PC-9 (cell line): ENCODE measurements around the gene UBASH3A. TPM values are rescaled to one million over a fixed set of nuclear protein-coding genes. Genes with fewer than 3 reads are reported as not detected.

Source experiments
- BruUV-seq: library from RNA; stranded (reverse); fragments of 400-500 nt; replicated peaks from 2 replicates; lab custom pipeline; 2021; lab: Mats Ljungman, UMichigan
- CTCF ChIA-PET: fragments of 300-600 bp; sonication (Branson Sonifier 250); formaldehyde crosslinking; loops from one replicate; lab custom pipeline; 2022; ENCODE audit warnings: antibody characterized with exemption; lab: Charles Lee
- POLR2A ChIA-PET: fragments of 300-600 bp; sonication (Branson Sonifier 250); formaldehyde crosslinking; loops from one replicate; lab custom pipeline; 2022; ENCODE audit warnings: antibody characterized with exemption; ENCODE audit not compliant: unreplicated experiment; lab: Charles Lee
- DNase-seq, 2 experiments: peaks; one replicate each; pipeline versions ENCODE4 v3.0.0 to v3.0.0-alpha.2; 2015 to 2022; ENCODE audit warnings: mixed read lengths in 1 of 2
- H2AFZ ChIP-seq: fragments of 200-600 bp; sonication (generic); 2 replicates; pipeline ENCODE4 v1.8.1; 2017; ENCODE audit warnings: antibody characterized with exemption
- H3F3A ChIP-seq: fragments of 200-600 bp; sonication (generic); 2 replicates; pipeline ENCODE4 v1.8.1; 2017; ENCODE audit warnings: antibody characterized with exemption, mild to moderate bottlenecking, low read depth; ENCODE audit not compliant: insufficient read depth
- H3K27ac ChIP-seq: fragments of 200-600 bp; sonication (generic); 2 replicates; pipeline ENCODE4 v1.6.1; 2016; ENCODE audit warnings: mixed run types
- H3K27me3 ChIP-seq: fragments of 200-600 bp; sonication (generic); 2 replicates; pipeline ENCODE4 v1.6.1; 2016; ENCODE audit warnings: low read depth, mixed run types; ENCODE audit not compliant: insufficient read depth
- H3K36me3 ChIP-seq: fragments of 200-600 bp; sonication (generic); 2 replicates; pipeline ENCODE4 v1.6.1; 2016; ENCODE audit warnings: low read depth, mixed run types
- H3K4me1 ChIP-seq: fragments of 200-600 bp; sonication (generic); replicated peaks from 2 replicates; pipeline ENCODE4 v1.6.1; 2016; ENCODE audit warnings: mixed run types; ENCODE audit not compliant: insufficient read depth
- H3K4me2 ChIP-seq: fragments of 200-600 bp; sonication (generic); 2 replicates; pipeline ENCODE4 v1.6.1; 2017; ENCODE audit warnings: mixed run types
- H3K4me3 ChIP-seq: fragments of 200-600 bp; sonication (generic); 2 replicates; pipeline ENCODE4 v1.6.1; 2016; ENCODE audit warnings: mixed run types
- H3K79me2 ChIP-seq: fragments of 200-600 bp; sonication (generic); 2 replicates; pipeline ENCODE4 v1.6.1; 2017; ENCODE audit warnings: low read depth, mixed run types
- H3K9me2 ChIP-seq: fragments of 200-600 bp; sonication (generic); 2 replicates; pipeline ENCODE4 v1.8.1; 2017; ENCODE audit warnings: mild to moderate bottlenecking; ENCODE audit not compliant: insufficient read depth
- H3K9me3 ChIP-seq: fragments of 200-600 bp; sonication (generic); 2 replicates; pipeline ENCODE4 v1.8.1; 2016; ENCODE audit warnings: low read depth; ENCODE audit not compliant: insufficient read depth
- H4K20me1 ChIP-seq: fragments of 200-600 bp; sonication (generic); 2 replicates; pipeline ENCODE4 v1.8.1; 2017; ENCODE audit not compliant: insufficient read depth
- CTCF ChIP-seq: fragments of 200-600 bp; sonication (generic); conservative IDR thresholded peaks from 2 replicates; pipeline ENCODE4 v1.6.1; 2017; ENCODE audit warnings: mixed run types, antibody characterized with exemption, mild to moderate bottlenecking, moderate library complexity
- EZH2 ChIP-seq: fragments of 200-600 bp; sonication (generic); IDR thresholded peaks from 2 replicates; pipeline ENCODE4 v1.8.0; 2017; ENCODE audit warnings: antibody characterized with exemption, low read depth
- intact Hi-C: fragments of 100-400 bp; cut with micrococcal nuclease; formaldehyde crosslinking; loops from one replicate; pipeline ENCODE4 v1.10.0; 2022; ENCODE audit not compliant: unreplicated experiment
- total RNA-seq: library from RNA; stranded (reverse); gene quantifications from 2 replicates; pipeline ENCODE4 v1.2.3, GENCODE V29; 2021

UBASH3A gene
- total RNA-seq, 1 experiment from 2014 or later, result not detected

GRCh38 chr21:42401820-42402251 lies 1.9 kb upstream of the UBASH3A start:
- POLR2A ChIA-PET, result no interaction called here
- TF ChIP-seq CTCF (no peak), EZH2 (no peak)

GRCh38 chr21:42404539-42404938 lies 837 bp downstream of the UBASH3A start:
- intact Hi-C loops, result no loop called here
- Histone ChIP-seq H3K27me3 (no peaks in the 10 kb centered on the region), H3K4me2 (no peak overlapping the region), H3K4me3 (no peak overlapping the region), H3K4me1 (no peaks in the 10 kb centered on the region), H3K9me2 (no peaks in the 10 kb centered on the region), H3K79me2 (no peaks in the 10 kb centered on the region), H3K9me3 (no peaks in the 10 kb centered on the region), H4K20me1 (no peaks in the 10 kb centered on the region), H2AFZ (no peak overlapping the region), H3F3A (no peaks in the 10 kb centered on the region), H3K36me3 (no peaks in the 10 kb centered on the region), H3K27ac (no peak overlapping the region)
- no TSS peak for BruUV-seq
- POLR2A ChIA-PET, result no interaction called here
- CTCF ChIA-PET, result no interaction called here
- TF ChIP-seq EZH2 (no peak), CTCF (no peak)
- no peak for DNase-seq

More at GRCh38 chr21:42401820-42402251, 1.9 kb upstream of the UBASH3A start:
- Histone ChIP-seq H3F3A (no peaks in the 10 kb centered on the region), H3K36me3 (no peaks in the 10 kb centered on the region), H3K4me1 (no peaks in the 10 kb centered on the region), H3K27me3 (no peaks in the 10 kb centered on the region), H3K27ac (no peak overlapping the region), H2AFZ (no peak overlapping the region), H3K79me2 (no peaks in the 10 kb centered on the region), H4K20me1 (no peaks in the 10 kb centered on the region), H3K4me2 (no peak overlapping the region), H3K4me3 (no peak overlapping the region), H3K9me2 (no peaks in the 10 kb centered on the region), H3K9me3 (no peaks in the 10 kb centered on the region)
- intact Hi-C loops, result no loop called here
- DNase-seq, result no peak
- no TSS peak for BruUV-seq
- CTCF ChIA-PET, result interaction anchor here (0.7 kb wide), 1 partner anchor 268 kb away, joined by 4 read pairs; no protein-coding TSS in a partner anchor

DNA sequence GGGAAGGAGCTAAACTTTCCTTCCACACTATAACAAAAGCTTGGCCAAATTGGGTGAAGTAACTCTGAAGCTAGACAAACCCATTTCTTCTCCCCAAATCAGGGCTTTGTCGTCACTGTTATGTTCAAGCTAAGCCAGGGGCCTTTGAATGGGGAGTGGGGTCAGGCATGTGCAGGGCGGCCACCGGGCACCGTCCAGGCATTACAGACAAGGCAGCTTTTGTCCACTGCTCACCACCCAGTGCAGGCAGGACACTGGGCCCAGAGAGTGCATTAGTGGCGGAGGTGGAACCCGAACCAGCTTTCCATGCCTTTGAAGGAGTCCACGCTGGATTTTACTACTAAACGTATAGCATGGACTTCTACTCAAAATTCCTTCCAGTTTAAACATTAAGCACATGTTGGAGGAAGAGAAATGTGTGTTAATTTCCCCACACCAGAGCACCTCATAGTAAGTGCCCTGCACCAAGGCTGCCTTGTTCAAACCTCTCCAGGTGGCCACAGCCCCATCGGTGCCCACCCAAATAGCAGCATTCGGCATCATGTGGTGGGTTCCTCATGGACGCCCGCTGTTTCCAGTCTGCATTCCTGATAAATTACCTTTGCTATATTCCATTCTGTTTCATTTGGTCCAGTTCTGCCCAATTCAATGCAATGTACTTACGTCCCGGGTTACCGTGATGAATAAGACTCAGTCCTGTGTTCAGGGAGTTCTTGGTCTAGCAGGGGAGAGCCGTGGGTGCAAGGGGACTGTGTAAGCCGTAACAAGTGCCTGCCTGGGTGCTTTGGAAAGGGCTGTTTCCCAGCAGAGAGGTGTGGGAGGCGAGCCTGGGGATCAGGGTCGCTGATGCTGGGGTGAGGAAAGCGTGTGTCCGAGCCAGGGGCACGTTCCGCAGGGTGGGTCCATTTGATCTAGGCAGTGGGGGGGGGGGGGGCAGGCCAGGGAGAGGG lies 1.6 kb downstream of the UBASH3A start:
- Histone ChIP-seq H3K4me2 (no peak overlapping the region), H2AFZ (no peak overlapping the region), H3K27me3 (no peaks in the 10 kb centered on the region), H3F3A (no peaks in the 10 kb centered on the region), H3K27ac (no peak overlapping the region), H3K36me3 (no peaks in the 10 kb centered on the region), H3K9me2 (no peaks in the 10 kb centered on the region), H3K79me2 (no peaks in the 10 kb centered on the region), H3K4me1 (no peaks in the 10 kb centered on the region), H3K4me3 (no peak overlapping the region), H3K9me3 (no peaks in the 10 kb centered on the region), H4K20me1 (no peaks in the 10 kb centered on the region)
- no peak for DNase-seq
- TF ChIP-seq CTCF (no peak), EZH2 (no peak)
- intact Hi-C loops, result no loop called here
- CTCF ChIA-PET, result no interaction called here
- BruUV-seq, result no TSS peak
- POLR2A ChIA-PET, result no interaction called here
